Right lung (tissue), 5 donors: Measurements from ENCODE around the gene PELI1. TPM values are rescaled to one million over a fixed set of nuclear protein-coding genes. Genes with fewer than 3 reads are reported as not detected.

Experiments used
- polyA plus RNA-seq, 5 donors: library from polyadenylated mRNA; unstranded; fragments of 120-200 nt; gene quantifications; one replicate each; pipeline versions ENCODE4 v1.2.1 to v1.2.3, GENCODE V29; 2013; ENCODE audit warnings: inconsistent platforms in 1 of 5, low replicate concordance in 1 of 5; ENCODE audit not compliant: insufficient read length in 5 of 5, insufficient read depth in 1 of 5

PELI1 gene
- polyA plus RNA-seq, 5 donors, result 25.8 to 39.4 (median 33.4) TPM

Other genes with a start within 250 kb of the PELI1 start
- gene VPS54, start 125.0 kb downstream of the PELI1 start, polyA plus RNA-seq, result 10 to 100 TPM; 37.5 to 53.2 (median 49.8) TPM